Keratinocyte (primary cell): ENCODE measurements around the gene SCAP. TPM values are rescaled to one million over a fixed set of nuclear protein-coding genes. Genes with fewer than 3 reads are reported as not detected.

Experiments
- DNase-seq: peaks from one replicate; pipeline ENCODE4 v3.0.0-alpha.2; 2011; ENCODE audit warnings: low read depth, missing footprints, low spot score
- FAIRE-seq: peaks from 2 replicates; lab custom pipeline; 2011; peaks lifted over from hg19 to GRCh38; lab: Jason Lieb, UNC
- H2AFZ ChIP-seq: 2 replicates; pipeline ENCODE4 v1.6.0; 2012; ENCODE audit warnings: low read length, control low read depth, inconsistent platforms; ENCODE audit not compliant: control insufficient read depth
- H3K27ac ChIP-seq: 2 replicates; pipeline ENCODE4 v1.5.1; 2011; ENCODE audit warnings: low read length; ENCODE audit not compliant: control insufficient read depth, insufficient read depth
- H3K27me3 ChIP-seq: 3 replicates; pipeline ENCODE4 v1.6.0; 2011; ENCODE audit warnings: low read length; ENCODE audit not compliant: control insufficient read depth, insufficient read depth; ENCODE audit errors: extremely low read depth
- H3K36me3 ChIP-seq, 2 experiments: 2 replicates in 1 of 2; 3 replicates in 1 of 2; pipeline ENCODE4 v1.5.1; 2011; ENCODE audit warnings: low read length in 2 of 2, mild to moderate bottlenecking in 1 of 2; ENCODE audit not compliant: control insufficient read depth in 2 of 2, insufficient read depth in 2 of 2; ENCODE audit errors: extremely low read depth in 1 of 2
- H3K4me1 ChIP-seq: 3 replicates; pipeline ENCODE4 v1.5.1; 2011; ENCODE audit warnings: low read length; ENCODE audit not compliant: control insufficient read depth, insufficient read depth; ENCODE audit errors: extremely low read depth
- H3K4me2 ChIP-seq: 3 replicates; pipeline ENCODE4 v1.6.0; 2011; ENCODE audit warnings: low read depth, low read length; ENCODE audit not compliant: control insufficient read depth, insufficient read depth; ENCODE audit errors: extremely low read depth
- H3K4me3 ChIP-seq, 3 experiments: fragments of 200-600 bp in 1 of 3; sonication (generic) in 1 of 3; 2 replicates in 2 of 3; 3 replicates in 1 of 3; pipeline ENCODE4 v1.5.1; 2011 to 2016; ENCODE audit warnings: low read length in 3 of 3, mild to moderate bottlenecking in 3 of 3, control low read depth in 2 of 3, inconsistent platforms in 1 of 3, low read depth in 1 of 3, mixed read lengths in 1 of 3, mixed run types in 1 of 3, moderate library complexity in 1 of 3; ENCODE audit not compliant: control insufficient read depth in 2 of 3, insufficient read depth in 2 of 3; ENCODE audit errors: extremely low read depth in 1 of 3
- H3K79me2 ChIP-seq: 2 replicates; pipeline ENCODE4 v1.6.0; 2012; ENCODE audit warnings: low read length; ENCODE audit not compliant: control insufficient read depth, insufficient read depth
- H3K9ac ChIP-seq: 3 replicates; pipeline ENCODE4 v1.6.0; 2011; ENCODE audit warnings: low read length; ENCODE audit not compliant: control insufficient read depth, insufficient read depth; ENCODE audit errors: extremely low read depth
- H3K9me1 ChIP-seq: 3 replicates; pipeline ENCODE4 v1.6.0; 2011; ENCODE audit warnings: low read length; ENCODE audit not compliant: control insufficient read depth, insufficient read depth; ENCODE audit errors: extremely low read depth
- H3K9me3 ChIP-seq: 2 replicates; pipeline ENCODE4 v1.5.1; 2012; ENCODE audit warnings: low read depth, low read length; ENCODE audit not compliant: control insufficient read depth
- H4K20me1 ChIP-seq: 3 replicates; pipeline ENCODE4 v1.6.0; 2011; ENCODE audit warnings: low read length; ENCODE audit not compliant: control insufficient read depth, insufficient read depth; ENCODE audit errors: extremely low read depth
- EZH2 ChIP-seq: IDR thresholded peaks from one replicate; pipeline ENCODE4 v1.6.1; 2012; ENCODE audit warnings: inconsistent platforms, mild to moderate bottlenecking, low read length, moderate library complexity
- dilution Hi-C: fragments of 300-500 bp; cut with MboI; formaldehyde crosslinking; loops from one replicate; pipeline ENCODE4 v1.7.0; 2020; ENCODE audit warnings: low sequenced_read_pairs; ENCODE audit not compliant: extremely low pct_ligation_motif_present
- polyA plus RNA-seq, 5 experiments: library from polyadenylated mRNA; depleted of rRNA in 3 of 5; stranded (reverse) in 3 of 5; stranded (forward) in 1 of 5; unstranded in 1 of 5; fragments of >200 nt; gene quantifications; 1 replicate in 1 of 5; 2 replicates in 3 of 5; 3 replicates in 1 of 5; pipeline versions ENCODE4 v1.2.1 to v1.2.3, GENCODE V29; 2011 to 2012; ENCODE audit warnings: missing spikeins in 2 of 5, low read depth in 1 of 5, low replicate concordance in 1 of 5
- TF ChIP-seq, protein P1 (sequence below), 3 experiments: IDR thresholded peaks in 1 of 3; conservative IDR thresholded peaks in 1 of 3; optimal IDR thresholded peaks in 1 of 3; 2 replicates in 2 of 3; 3 replicates in 1 of 3; pipeline versions ENCODE3 to v1.5.1; 2011; ENCODE audit warnings: low read length in 3 of 3, mild to moderate bottlenecking in 3 of 3, moderate library complexity in 2 of 3, control low read depth in 1 of 3, inconsistent platforms in 1 of 3; ENCODE audit not compliant: insufficient read depth in 2 of 3; ENCODE audit errors: extremely low read depth in 1 of 3

SCAP gene
- polyA plus RNA-seq, 1 donor (not counting 4 experiments of a cell fraction or from before 2014, with no cell fraction given): 17.7 TPM

DNA sequence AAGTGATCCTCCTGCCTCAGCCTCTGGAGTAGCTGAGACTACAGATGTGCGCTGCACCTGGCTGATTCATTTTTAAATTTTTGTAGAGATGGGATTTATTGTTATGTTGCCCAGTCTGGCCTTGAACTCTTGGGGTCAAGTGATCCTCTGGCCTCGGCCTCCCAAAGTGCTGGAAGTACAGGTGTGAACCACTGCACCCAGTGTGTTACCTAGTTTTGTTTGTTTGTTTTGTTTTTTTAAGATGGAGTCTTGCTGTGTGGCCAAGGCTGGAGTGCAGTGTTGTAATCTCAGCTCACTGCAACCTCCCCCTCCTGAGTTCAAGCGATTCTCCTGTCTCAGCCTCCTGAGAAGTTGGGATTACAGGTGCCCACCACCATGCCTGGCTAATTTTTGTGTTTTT lies 82.8 kb downstream of the SCAP start:
- Histone ChIP-seq H3K4me2 (no peak overlapping the region), H3K27ac (no peak overlapping the region), H4K20me1 (peaks cover 16% of the 10 kb centered on the region), H2AFZ (no peak overlapping the region), H3K36me3 (peaks cover 4 to 18% of the 10 kb centered on the region in 2 experiments), H3K9me1 (peaks cover 8% of the 10 kb centered on the region), H3K27me3 (no peaks in the 10 kb centered on the region), H3K9ac (no peak overlapping the region), H3K79me2 (peaks cover 67% of the 10 kb centered on the region), H3K4me1 (peaks cover 9% of the 10 kb centered on the region), H3K4me3 (no peak overlapping the region), H3K9me3 (no peaks in the 10 kb centered on the region)
- TF ChIP-seq EZH2: no peak
- TF ChIP-seq, protein P1, sequence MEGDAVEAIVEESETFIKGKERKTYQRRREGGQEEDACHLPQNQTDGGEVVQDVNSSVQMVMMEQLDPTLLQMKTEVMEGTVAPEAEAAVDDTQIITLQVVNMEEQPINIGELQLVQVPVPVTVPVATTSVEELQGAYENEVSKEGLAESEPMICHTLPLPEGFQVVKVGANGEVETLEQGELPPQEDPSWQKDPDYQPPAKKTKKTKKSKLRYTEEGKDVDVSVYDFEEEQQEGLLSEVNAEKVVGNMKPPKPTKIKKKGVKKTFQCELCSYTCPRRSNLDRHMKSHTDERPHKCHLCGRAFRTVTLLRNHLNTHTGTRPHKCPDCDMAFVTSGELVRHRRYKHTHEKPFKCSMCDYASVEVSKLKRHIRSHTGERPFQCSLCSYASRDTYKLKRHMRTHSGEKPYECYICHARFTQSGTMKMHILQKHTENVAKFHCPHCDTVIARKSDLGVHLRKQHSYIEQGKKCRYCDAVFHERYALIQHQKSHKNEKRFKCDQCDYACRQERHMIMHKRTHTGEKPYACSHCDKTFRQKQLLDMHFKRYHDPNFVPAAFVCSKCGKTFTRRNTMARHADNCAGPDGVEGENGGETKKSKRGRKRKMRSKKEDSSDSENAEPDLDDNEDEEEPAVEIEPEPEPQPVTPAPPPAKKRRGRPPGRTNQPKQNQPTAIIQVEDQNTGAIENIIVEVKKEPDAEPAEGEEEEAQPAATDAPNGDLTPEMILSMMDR (optimal IDR thresholded peaks at IDR 0.05 in 1 of 3, IDR thresholded peaks at IDR 0.05 in 1 of 3, conservative IDR thresholded peaks at IDR 0.05 in 1 of 3; ENCODE audit: extremely low read depth in 1 of 3, insufficient read depth in 2 of 3, low read length in 3 of 3): no peak
- no peak for FAIRE-seq
- dilution Hi-C loops: no loop called here
- DNase-seq: no peak

DNA sequence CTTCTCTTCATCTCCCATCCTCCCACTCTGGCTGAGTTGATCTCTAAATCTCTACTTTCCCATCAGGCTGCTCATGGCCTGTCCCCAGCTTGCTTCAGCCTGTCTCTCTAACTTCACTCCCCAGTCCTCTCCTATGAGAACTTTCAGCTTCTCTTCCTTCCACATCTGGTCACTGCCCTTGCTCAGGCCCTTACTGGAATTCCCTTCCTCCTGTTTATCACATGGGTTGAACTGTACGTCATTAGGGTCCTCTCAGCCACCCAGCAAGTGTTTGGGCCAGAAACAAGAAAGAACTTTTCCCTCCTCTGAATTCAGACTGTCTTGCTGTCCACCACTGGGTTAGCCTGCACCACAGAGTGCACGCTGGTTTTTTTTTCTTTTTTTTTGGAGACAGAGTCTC lies 89.9 kb downstream of the SCAP start:
- no peak overlapping the region for H3K27ac ChIP-seq
- H3K9ac ChIP-seq: no peak overlapping the region
- FAIRE-seq (no peak), DNase-seq (no peak)
- H3K27me3 ChIP-seq: no peaks in the 10 kb centered on the region
- peaks cover 2% of the 10 kb centered on the region for H3K9me1 ChIP-seq
- peaks cover 3% of the 10 kb centered on the region for H4K20me1 ChIP-seq
- peaks cover 4 to 18% of the 10 kb centered on the region in 2 experiments for H3K36me3 ChIP-seq
- no peaks in the 10 kb centered on the region for H3K9me3 ChIP-seq
- peaks cover 6% of the 10 kb centered on the region for H3K4me1 ChIP-seq
- dilution Hi-C loops: no loop called here
- no peak overlapping the region for H3K4me2 ChIP-seq
- no peak for TF ChIP-seq EZH2
- TF ChIP-seq, protein P1 (optimal IDR thresholded peaks at IDR 0.05 in 1 of 3, IDR thresholded peaks at IDR 0.05 in 1 of 3, conservative IDR thresholded peaks at IDR 0.05 in 1 of 3; ENCODE audit: extremely low read depth in 1 of 3, insufficient read depth in 2 of 3, low read length in 3 of 3): no peak
- H2AFZ ChIP-seq: no peak overlapping the region
- peaks cover 81% of the 10 kb centered on the region for H3K79me2 ChIP-seq
- H3K4me3 ChIP-seq: no peak overlapping the region
